ENCODE measurements around the gene LRCH3. TPM values are rescaled to one million over a fixed set of nuclear protein-coding genes. Genes with fewer than 3 reads are reported as not detected.

The LRCH3 gene
- total and polyA plus RNA-seq, 12 donors: 7.4 to 54.9 (median 40.8) TPM

DNA sequence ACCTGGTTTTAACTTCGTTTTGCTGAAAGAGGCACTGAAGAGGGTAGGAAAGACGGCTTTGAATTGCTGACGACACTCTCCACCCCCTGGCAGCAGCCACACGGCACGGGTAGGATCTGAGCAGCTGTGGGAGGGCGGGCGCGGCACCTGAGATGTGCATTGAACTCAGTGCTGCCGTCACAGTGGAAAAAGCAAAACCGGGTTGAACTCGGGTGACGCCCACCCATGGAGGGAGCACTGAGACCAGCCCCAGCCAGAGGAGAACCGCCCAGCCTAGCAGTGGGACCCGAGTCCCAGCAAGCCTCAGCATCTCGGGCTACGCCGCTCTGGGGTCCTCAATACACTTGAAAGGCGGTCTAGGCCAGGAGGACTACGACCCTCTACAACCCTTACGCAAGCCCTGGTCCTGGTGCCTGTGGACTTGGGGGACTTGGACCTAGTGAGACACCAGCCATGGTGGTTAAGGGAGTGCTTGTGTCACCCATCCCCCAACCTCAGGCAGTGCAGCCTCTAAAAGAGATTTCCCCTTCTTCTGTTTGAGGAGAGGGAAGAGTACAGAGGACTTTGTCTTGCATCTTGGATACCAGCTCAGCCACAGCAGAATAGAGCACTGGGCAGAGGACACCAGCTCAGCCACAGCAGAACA, 108.9 kb downstream of the LRCH3 start:
- H3K4me3 ChIP-seq: no peak overlapping the region
- no peaks in the 10 kb centered on the region for H3K4me1 ChIP-seq (replicated peaks in 1 of 2)
- intact Hi-C loops (cut with DNase I): loop anchor here in 1 of 2 donors (5.0 kb wide), 1 partner anchor 47 kb away; no protein-coding TSS in a partner anchor
- no peaks in the 10 kb centered on the region for H3K36me3 ChIP-seq (replicated peaks in 1 of 2)
- 84 to 90% (median 89%) methylated on average over 20 of the region's 20 CpGs for WGBS, 4 donors
- TF ChIP-seq POLR2A (IDR thresholded peaks at IDR 0.05) (no peak), CTCF (IDR thresholded peaks at IDR 0.05) (no peak)
- H3K27ac ChIP-seq: no peak overlapping the region
- H3K9me3 ChIP-seq (replicated peaks in 1 of 3): no peaks in the 10 kb centered on the region
- no peaks in the 10 kb centered on the region for H3K27me3 ChIP-seq
- DNase-seq: no peak

DNA sequence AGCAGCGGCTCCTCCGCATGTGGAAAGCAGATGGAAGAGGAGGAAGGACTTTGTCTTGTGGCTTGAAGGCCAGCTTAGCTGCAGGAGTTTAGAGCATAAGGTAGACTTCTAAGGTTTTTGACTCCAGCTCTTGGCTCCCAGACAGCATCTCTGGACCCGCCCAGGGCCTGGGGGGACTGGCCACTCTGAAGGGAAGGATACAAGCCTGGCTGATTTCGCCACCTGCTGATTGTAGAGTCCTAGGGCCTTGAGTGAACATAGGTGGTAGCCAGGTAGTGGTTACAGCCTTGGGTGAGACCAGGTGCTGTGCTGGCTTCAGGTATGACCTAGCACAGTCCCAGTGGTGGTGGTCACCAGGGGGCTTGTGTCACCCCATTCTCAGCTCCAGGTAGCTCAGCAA, 110.6 kb downstream of the LRCH3 start:
- intact Hi-C loops (cut with DNase I): loop anchor here in 1 of 2 donors (5.0 kb wide), 1 partner anchor 46 kb away; no protein-coding TSS in a partner anchor
- H3K4me1 ChIP-seq (replicated peaks in 1 of 2): peaks cover 0 to 12% of the 10 kb centered on the region in 2 donors
- no peaks in the 10 kb centered on the region for H3K9me3 ChIP-seq (replicated peaks in 1 of 3)
- TF ChIP-seq CTCF (IDR thresholded peaks at IDR 0.05) (no peak), POLR2A (IDR thresholded peaks at IDR 0.05) (no peak)
- H3K4me3 ChIP-seq: no peak overlapping the region
- no peak overlapping the region for H3K27ac ChIP-seq
- no peaks in the 10 kb centered on the region for H3K27me3 ChIP-seq
- WGBS, 4 donors: 84 to 100% (median 93%) methylated on average over 2 to 4 of the region's 4 CpGs
- DNase-seq: no peak
- no peaks in the 10 kb centered on the region for H3K36me3 ChIP-seq (replicated peaks in 1 of 2)

GRCh38 chr3:197906023-197906849, 115.2 kb downstream of the LRCH3 start:
- intact Hi-C loops (cut with DNase I): loop anchor here in 1 of 2 donors (5.0 kb wide), 1 partner anchor 36 kb away; no protein-coding TSS in a partner anchor
- Histone ChIP-seq H3K27me3 (no peaks in the 10 kb centered on the region), H3K9me3 (replicated peaks in 1 of 3) (no peaks in the 10 kb centered on the region), H3K4me3 (no peak overlapping the region), H3K4me1 (replicated peaks in 1 of 2) (peaks cover 0 to 17% of the 10 kb centered on the region in 2 donors), H3K36me3 (replicated peaks in 1 of 2) (no peaks in the 10 kb centered on the region), H3K27ac (peak overlapping the region in 1 of 5 donors; percentile 17)
- TF ChIP-seq POLR2A (IDR thresholded peaks at IDR 0.05): no peak
- peak; percentile 87 to 94 (median 93) for TF ChIP-seq CTCF (IDR thresholded peaks at IDR 0.05)
- peak; percentile 85 to 94 (median 92) for DNase-seq
- WGBS, 4 donors: 9 to 20% (median 13%) methylated on average over 12 to 17 of the region's 17 CpGs

- H3K27me3 ChIP-seq: no peaks in the 10 kb centered on the region
- peak overlapping the region in 1 of 5 donors; percentile 17 for H3K27ac ChIP-seq
- peaks cover 0 to 20% of the 10 kb centered on the region in 2 donors for H3K4me1 ChIP-seq (replicated peaks in 1 of 2)
- TF ChIP-seq CTCF (IDR thresholded peaks at IDR 0.05): no peak
- no peak for TF ChIP-seq POLR2A (IDR thresholded peaks at IDR 0.05)
- no peak overlapping the region for H3K4me3 ChIP-seq
- H3K36me3 ChIP-seq (replicated peaks in 1 of 2): no peaks in the 10 kb centered on the region
- no peak for DNase-seq
- intact Hi-C loops (cut with DNase I): loop anchor here in 1 of 2 donors (5.0 kb wide), 1 partner anchor 35 kb away; no protein-coding TSS in a partner anchor
- H3K9me3 ChIP-seq (replicated peaks in 1 of 3): no peaks in the 10 kb centered on the region
- 68 to 78% (median 73%) methylated on average over 3 of the region's 3 CpGs for WGBS, 4 donors
Measured at GRCh38 chr3:197906850-197907187, 115.8 kb downstream of the LRCH3 start.
